CD14-positive monocyte (primary cell): Measurements from ENCODE around the gene ACOT7. TPM values are rescaled to one million over a fixed set of nuclear protein-coding genes. Genes with fewer than 3 reads are reported as not detected.

Experiments
- DNase-seq, 3 donors: peaks; one replicate each; pipeline ENCODE4 v3.0.0-alpha.2; 2011 to 2022
- H2AFZ ChIP-seq: 2 replicates; pipeline ENCODE4 v1.6.0; 2012; ENCODE audit warnings: mild to moderate bottlenecking, low read depth, low read length, inconsistent platforms; ENCODE audit not compliant: insufficient read depth, poor library complexity, severe bottlenecking
- H3K27ac ChIP-seq, 2 donors: 1 replicate in 1 of 2; 2 replicates in 1 of 2; pipeline ENCODE4 v1.5.1; 2012 to 2013; ENCODE audit warnings: low read length in 2 of 2, control low read depth in 1 of 2, inconsistent platforms in 1 of 2, low read depth in 1 of 2, mild to moderate bottlenecking in 1 of 2
- H3K27me3 ChIP-seq, 2 donors: one replicate each; pipeline versions ENCODE4 v1.6.0 to v1.6.1; 2011 to 2013; ENCODE audit warnings: low read length in 2 of 2; ENCODE audit not compliant: control insufficient read depth in 2 of 2, insufficient read depth in 2 of 2
- H3K36me3 ChIP-seq, 2 donors: replicated peaks in 1 of 2; 1 replicate in 1 of 2; 2 replicates in 1 of 2; pipeline versions ENCODE4 v1.5.1 to v1.6.1; 2012 to 2013; ENCODE audit warnings: low read length in 2 of 2, control low read depth in 1 of 2, inconsistent platforms in 1 of 2, mild to moderate bottlenecking in 1 of 2; ENCODE audit not compliant: insufficient read depth in 2 of 2, control insufficient read depth in 1 of 2
- H3K4me1 ChIP-seq, 2 donors: 1 replicate in 1 of 2; 2 replicates in 1 of 2; pipeline versions ENCODE4 v1.5.1 to v1.6.1; 2012 to 2013; ENCODE audit warnings: low read length in 2 of 2, control low read depth in 1 of 2, inconsistent platforms in 1 of 2, mild to moderate bottlenecking in 1 of 2, moderate library complexity in 1 of 2; ENCODE audit not compliant: insufficient read depth in 2 of 2, control insufficient read depth in 1 of 2
- H3K4me2 ChIP-seq: replicated peaks from 2 replicates; pipeline ENCODE3; 2012; ENCODE audit warnings: low read length, moderate library complexity, mild to moderate bottlenecking; ENCODE audit not compliant: poor library complexity, severe bottlenecking; ENCODE audit errors: extremely low read depth
- H3K4me3 ChIP-seq, 3 experiments: fragments of 200-600 bp in 1 of 3; sonication (generic) in 1 of 3; replicated peaks in 1 of 3; 1 replicate in 2 of 3; 2 replicates in 1 of 3; pipeline ENCODE4 v1.5.1; 2011 to 2013; ENCODE audit warnings: low read length in 3 of 3, mild to moderate bottlenecking in 3 of 3, control low read depth in 2 of 3, low read depth in 2 of 3, inconsistent platforms in 1 of 3, moderate library complexity in 1 of 3
- H3K79me2 ChIP-seq: 2 replicates; pipeline ENCODE4 v1.6.0; 2012; ENCODE audit warnings: mild to moderate bottlenecking, control low read depth, inconsistent platforms, low read length, moderate library complexity; ENCODE audit not compliant: insufficient read depth
- H3K9ac ChIP-seq: 2 replicates; pipeline ENCODE4 v1.6.0; 2017; ENCODE audit warnings: low read length, mild to moderate bottlenecking; ENCODE audit not compliant: insufficient read depth, poor library complexity, severe bottlenecking
- H3K9me3 ChIP-seq, 2 donors: replicated peaks in 1 of 2; 1 replicate in 1 of 2; 2 replicates in 1 of 2; pipeline versions ENCODE4 v1.5.1 to v1.6.1; 2012 to 2013; ENCODE audit warnings: low read length in 2 of 2, control low read depth in 1 of 2; ENCODE audit not compliant: control insufficient read depth in 1 of 2, insufficient read depth in 1 of 2
- H4K20me1 ChIP-seq: 2 replicates; pipeline ENCODE4 v1.6.0; 2012; ENCODE audit warnings: mild to moderate bottlenecking, low read length, control low read depth, moderate library complexity; ENCODE audit not compliant: insufficient read depth
- H3K27ac Mint-ChIP-seq, 7 donors: one replicate each; pipeline ENCODE4 v1.8.0; 2020; ENCODE audit warnings: mild to moderate bottlenecking in 7 of 7, mixed read lengths in 7 of 7, moderate library complexity in 6 of 7, inconsistent platforms in 2 of 7
- H3K27me3 Mint-ChIP-seq, 3 donors: one replicate each; pipeline ENCODE4 v1.8.0; 2021 to 2022; ENCODE audit warnings: low read depth in 3 of 3, mild to moderate bottlenecking in 3 of 3, mixed read lengths in 3 of 3, moderate library complexity in 3 of 3, inconsistent platforms in 1 of 3
- H3K36me3 Mint-ChIP-seq, 2 donors: one replicate each; pipeline ENCODE4 v1.8.0; 2020; ENCODE audit warnings: mixed read lengths in 2 of 2, inconsistent platforms in 1 of 2, mild to moderate bottlenecking in 1 of 2
- H3K4me1 Mint-ChIP-seq: one replicate; pipeline ENCODE4 v1.8.0; 2020; ENCODE audit warnings: mild to moderate bottlenecking, mixed read lengths
- H3K4me3 Mint-ChIP-seq, 2 donors: one replicate each; pipeline ENCODE4 v1.8.0; 2020; ENCODE audit warnings: mild to moderate bottlenecking in 2 of 2, mixed read lengths in 2 of 2, moderate library complexity in 1 of 2
- H3K9me3 Mint-ChIP-seq, 7 donors: one replicate each; pipeline ENCODE4 v1.8.0; 2020 to 2022; ENCODE audit warnings: mixed read lengths in 7 of 7, mild to moderate bottlenecking in 6 of 7, moderate library complexity in 6 of 7, inconsistent platforms in 2 of 7
- CTCF ChIP-seq: fragments of 200-600 bp; IDR thresholded peaks from one replicate; pipeline ENCODE4 v1.8.0; 2022; ENCODE audit warnings: antibody characterized with exemption, mild to moderate bottlenecking
- WGBS: methylation state at CpG from one replicate; pipeline ENCODE4 v1.1.5; 2013; ENCODE audit warnings: missing lambda C conversion rate; ENCODE audit not compliant: insufficient coverage; 5-methylcytosine and 5-hydroxymethylcytosine counted together
- intact Hi-C, 2 donors: fragments of 100-400 bp; cut with micrococcal nuclease; formaldehyde crosslinking; loops; one replicate each; pipeline versions ENCODE4 v1.15.0 to v1.15.1; 2023
- polyA plus RNA-seq, 3 donors: library from polyadenylated mRNA; depleted of rRNA in 1 of 3; unstranded in 2 of 3; stranded (reverse) in 1 of 3; fragments of 300-500 nt in 2 of 3; fragments of >200 nt in 1 of 3; fragmentation: Illumina TruSeq in 2 of 3; gene quantifications; 1 replicate in 2 of 3; 2 replicates in 1 of 3; pipeline ENCODE4 v1.2.3, GENCODE V29; 2012 to 2021

Gene ACOT7
- polyA plus RNA-seq, 3 donors: 0.63 to 4.3 (median 1.4) TPM

- no peaks in the 10 kb centered on the region for H3K4me1 ChIP-seq
- intact Hi-C loops: no loop called here
- H2AFZ ChIP-seq: no peak overlapping the region
- 4% methylated on average over 48 of the region's 48 CpGs for WGBS
- no peaks in the 10 kb centered on the region for H3K79me2 ChIP-seq
- DNase-seq: no peak
- no peak overlapping the region for H3K27ac ChIP-seq
- TF ChIP-seq CTCF: no peak
- no peaks in the 10 kb centered on the region for H4K20me1 ChIP-seq
- H3K36me3 ChIP-seq: no peaks in the 10 kb centered on the region
- H3K9ac ChIP-seq: no peak overlapping the region
- Mint-ChIP-seq H3K27me3 (peaks cover 73 to 99% (median 77%) of the 10 kb centered on the region in 3 donors), H3K4me1 (peaks cover 10% of the 10 kb centered on the region), H3K4me3 (peak overlapping the region in 1 of 2 donors; percentile 72), H3K27ac (no peak overlapping the region), H3K9me3 (peaks cover 0 to 13% (median 5%) of the 10 kb centered on the region in 7 donors), H3K36me3 (no peaks in the 10 kb centered on the region)
- peaks cover 0 to 12% of the 10 kb centered on the region in 2 donors for H3K9me3 ChIP-seq
- H3K27me3 ChIP-seq: peaks cover 36 to 84% of the 10 kb centered on the region in 2 donors
- no peak overlapping the region for H3K4me2 ChIP-seq
- no peak overlapping the region for H3K4me3 ChIP-seq
These were observed 25.8 kb upstream of the ACOT7 start for GRCh38 chr1:6419397-6419803.

- Histone ChIP-seq H3K79me2 (no peaks in the 10 kb centered on the region), H3K27me3 (peaks cover 34 to 82% of the 10 kb centered on the region in 2 donors), H2AFZ (no peak overlapping the region), H3K4me2 (no peak overlapping the region), H3K36me3 (no peaks in the 10 kb centered on the region), H4K20me1 (no peaks in the 10 kb centered on the region), H3K9me3 (peaks cover 0 to 12% of the 10 kb centered on the region in 2 donors), H3K9ac (no peak overlapping the region), H3K4me3 (no peak overlapping the region), H3K4me1 (no peaks in the 10 kb centered on the region), H3K27ac (no peak overlapping the region)
- 9% methylated on average over 69 of the region's 69 CpGs for WGBS
- Mint-ChIP-seq H3K36me3 (no peaks in the 10 kb centered on the region), H3K4me3 (peak overlapping the region in 1 of 2 donors; percentile 72), H3K4me1 (peaks cover 7% of the 10 kb centered on the region), H3K9me3 (peaks cover 0 to 8% (median 2%) of the 10 kb centered on the region in 7 donors), H3K27ac (no peak overlapping the region), H3K27me3 (peaks cover 73 to 99% (median 76%) of the 10 kb centered on the region in 3 donors)
- no peak for DNase-seq
- no peak for TF ChIP-seq CTCF
- intact Hi-C loops: no loop called here
These were observed 25.3 kb upstream of the ACOT7 start for GRCh38 chr1:6418668-6419396.
